HPDE6-E6E7 (cell line): ENCODE data around the gene TRIM62.

Experiments used
- DNase-seq: peaks from one replicate; pipeline ENCODE4 v3.0.0; 2011; ENCODE audit warnings: missing footprints; ENCODE audit errors: extremely low spot score

The TRIM62 gene

GRCh38 chr1:33180226-33180910 lies 1.5 kb downstream of the TRIM62 start:
- DNase-seq = no peak

- no peak for DNase-seq
Observed at GRCh38 chr1:33178836-33179439, 2.9 kb downstream of the TRIM62 start.

- DNase-seq = no peak
Observed at GRCh38 chr1:33177996-33178540, 3.8 kb downstream of the TRIM62 start.

- no peak for DNase-seq
Observed at GRCh38 chr1:33176887-33177286, 5.0 kb downstream of the TRIM62 start.

GRCh38 chr1:33176362-33176850 lies 5.4 kb downstream of the TRIM62 start:
- DNase-seq = no peak

- no peak for DNase-seq
Observed at GRCh38 chr1:33175865-33176264, 6.0 kb downstream of the TRIM62 start.

- no peak for DNase-seq
Observed at GRCh38 chr1:33173091-33173490, 8.8 kb downstream of the TRIM62 start.

GRCh38 chr1:33171977-33172813 lies 9.6 kb downstream of the TRIM62 start:
- no peak for DNase-seq

GRCh38 chr1:33170351-33171274 lies 11.2 kb downstream of the TRIM62 start:
- no peak for DNase-seq

GRCh38 chr1:33169290-33170055 lies 12.4 kb downstream of the TRIM62 start:
- no peak for DNase-seq

GRCh38 chr1:33168556-33169289 lies 13.1 kb downstream of the TRIM62 start:
- no peak for DNase-seq

GRCh38 chr1:33167650-33168447 lies 14.0 kb downstream of the TRIM62 start:
- no peak for DNase-seq

- no peak for DNase-seq
Observed at GRCh38 chr1:33165809-33166208, 16.0 kb downstream of the TRIM62 start.

GRCh38 chr1:33165209-33165608 lies 16.6 kb downstream of the TRIM62 start:
- DNase-seq = no peak

GRCh38 chr1:33163621-33164519 lies 18.0 kb downstream of the TRIM62 start:
- DNase-seq = no peak

- no peak for DNase-seq
Observed at GRCh38 chr1:33162141-33162540, 19.7 kb downstream of the TRIM62 start.

- DNase-seq = no peak
Observed at GRCh38 chr1:33161061-33161681, 20.7 kb downstream of the TRIM62 start.
